ENCODE data around the gene RUBCNL.
"Not testable (repeated sequence)": the region's sequence is repeated elsewhere in the genome, so short reads cannot be mapped to it uniquely, and the experiment has no call there.

The RUBCNL gene

GRCh38 chr13:46372938-46373337 lies 14.1 kb downstream of the RUBCNL start:
- DNase-seq, result not testable (repeated sequence)

- no peak for DNase-seq
These were observed 15.0 kb downstream of the RUBCNL start for GRCh38 chr13:46372071-46372470.

- DNase-seq, result no peak
These were observed 17.4 kb downstream of the RUBCNL start for GRCh38 chr13:46369506-46370277.

GRCh38 chr13:46367617-46368327 lies 19.3 kb downstream of the RUBCNL start:
- no peak for DNase-seq

- DNase-seq, result no peak
These were observed 25.6 kb downstream of the RUBCNL start for GRCh38 chr13:46361276-46361934.

GRCh38 chr13:46360604-46361003 lies 26.4 kb downstream of the RUBCNL start:
- DNase-seq, result no peak

GRCh38 chr13:46359714-46360113 lies 27.3 kb downstream of the RUBCNL start:
- DNase-seq, result no peak

- DNase-seq, result no peak
These were observed 31.0 kb downstream of the RUBCNL start for GRCh38 chr13:46355901-46356590.

- DNase-seq, result no peak
These were observed 32.0 kb downstream of the RUBCNL start for GRCh38 chr13:46355088-46355468.

- DNase-seq, result no peak
These were observed 32.6 kb downstream of the RUBCNL start for GRCh38 chr13:46354156-46355087.

GRCh38 chr13:46352805-46353204 lies 34.2 kb downstream of the RUBCNL start:
- DNase-seq, result no peak

- DNase-seq, result no peak
These were observed 37.0 kb downstream of the RUBCNL start for GRCh38 chr13:46350003-46350402.

- no peak for DNase-seq
These were observed 38.1 kb downstream of the RUBCNL start for GRCh38 chr13:46348961-46349360.

- DNase-seq, result no peak
These were observed 39.8 kb downstream of the RUBCNL start for GRCh38 chr13:46347277-46347676.

- DNase-seq, result no peak
These were observed 41.2 kb downstream of the RUBCNL start for GRCh38 chr13:46345866-46346265.

- DNase-seq, result peak; percentile 0
These were observed 41.7 kb downstream of the RUBCNL start for GRCh38 chr13:46345398-46345797.

GRCh38 chr13:46343279-46343994 lies 43.6 kb downstream of the RUBCNL start:
- no peak for DNase-seq

- no peak for DNase-seq
These were observed 44.5 kb downstream of the RUBCNL start for GRCh38 chr13:46342538-46342937.

- DNase-seq, result no peak
These were observed 45.8 kb downstream of the RUBCNL start for GRCh38 chr13:46341112-46341711.

GRCh38 chr13:46340631-46341111 lies 46.4 kb downstream of the RUBCNL start:
- DNase-seq, result no peak

GRCh38 chr13:46340011-46340410 lies 47.0 kb downstream of the RUBCNL start:
- DNase-seq, result no peak
